GM06990 (cell line): ENCODE data around the gene TBCD.

Experiments
- DNase-seq: peaks from one replicate; pipeline ENCODE4 v3.0.0-alpha.2; 2011; ENCODE audit not compliant: insufficient read length; ENCODE audit errors: extremely low read depth
- H3K27me3 ChIP-seq: replicated peaks from 2 replicates; pipeline ENCODE4 v1.6.0; 2011; ENCODE audit warnings: low read length; ENCODE audit not compliant: control insufficient read depth, insufficient read depth
- H3K36me3 ChIP-seq: 2 replicates; pipeline ENCODE4 v1.5.1; 2011; ENCODE audit warnings: low read length; ENCODE audit not compliant: control insufficient read depth, insufficient read depth
- H3K4me3 ChIP-seq: replicated peaks from 2 replicates; pipeline ENCODE4 v1.5.1; 2011; ENCODE audit warnings: low read depth, mild to moderate bottlenecking, control low read depth, low read length
- CTCF ChIP-seq: IDR thresholded peaks from 2 replicates; pipeline ENCODE4 v1.5.1; 2011; ENCODE audit warnings: low read length, control low read depth, mild to moderate bottlenecking, inconsistent platforms; ENCODE audit not compliant: insufficient read depth, poor library complexity, severe bottlenecking

Gene TBCD

GRCh38 chr17:82751571-82752370 lies at the start of gene TBCD:
TBCD (plus strand) TSS chr17:82752065; CDS start chr17:82752194, 129 bp downstream.
- peak; percentile 91 for DNase-seq
- H3K4me3 ChIP-seq = peak within 1 kb of the TSS; percentile 84
- H3K27me3 ChIP-seq = no peaks in the 10 kb centered on the region
- peaks cover 3% of the 10 kb centered on the region; the same call in 1 of the 2 replicates for H3K36me3 ChIP-seq
- TF ChIP-seq CTCF = no peak

- Histone ChIP-seq H3K4me3 (no peak overlapping the region), H3K27me3 (no peaks in the 10 kb centered on the region), H3K36me3 (no peaks in the 10 kb centered on the region)
- DNase-seq = no peak
- no peak for TF ChIP-seq CTCF
These were observed 49.5 kb upstream of the TBCD start for GRCh38 chr17:82702231-82702927.

- H3K36me3 ChIP-seq = no peaks in the 10 kb centered on the region
- no peak for TF ChIP-seq CTCF
- no peaks in the 10 kb centered on the region for H3K27me3 ChIP-seq
- no peak for DNase-seq
- H3K4me3 ChIP-seq = no peak overlapping the region
These were observed 48.7 kb upstream of the TBCD start for GRCh38 chr17:82703036-82703745.

- H3K36me3 ChIP-seq = no peaks in the 10 kb centered on the region
- no peaks in the 10 kb centered on the region for H3K27me3 ChIP-seq
- no peak for DNase-seq
- H3K4me3 ChIP-seq = no peak overlapping the region
- TF ChIP-seq CTCF = no peak
These were observed 47.7 kb upstream of the TBCD start for GRCh38 chr17:82703935-82704865.

GRCh38 chr17:82704886-82705285 lies 47.0 kb upstream of the TBCD start:
- no peak for TF ChIP-seq CTCF
- DNase-seq = no peak
- Histone ChIP-seq H3K4me3 (no peak overlapping the region), H3K27me3 (no peaks in the 10 kb centered on the region), H3K36me3 (no peaks in the 10 kb centered on the region)
